ENCODE measurements around the gene SLC1A4.

DNA sequence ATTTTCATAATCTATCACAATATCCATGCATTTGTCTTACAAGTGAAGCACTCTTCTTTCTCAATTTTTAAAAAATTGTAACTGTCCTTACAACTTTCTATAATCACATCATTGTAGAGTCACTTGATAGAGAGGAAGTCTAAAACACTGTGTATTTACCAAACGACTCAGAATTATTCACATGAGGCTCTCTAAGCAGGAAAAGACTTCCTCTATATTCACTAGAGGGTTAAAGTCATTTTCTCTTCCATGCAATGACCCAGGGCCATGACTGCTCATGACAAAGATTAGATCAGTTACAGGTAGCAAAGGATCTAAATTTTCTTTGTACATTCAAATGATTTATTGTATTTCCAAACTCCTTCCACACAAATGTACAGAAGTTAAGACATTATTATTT is 9.0 kb upstream of the SLC1A4 start:
- no peak for TF ChIP-seq POLR2A (IDR thresholded peaks at IDR 0.05)
- TF ChIP-seq, protein P1, sequence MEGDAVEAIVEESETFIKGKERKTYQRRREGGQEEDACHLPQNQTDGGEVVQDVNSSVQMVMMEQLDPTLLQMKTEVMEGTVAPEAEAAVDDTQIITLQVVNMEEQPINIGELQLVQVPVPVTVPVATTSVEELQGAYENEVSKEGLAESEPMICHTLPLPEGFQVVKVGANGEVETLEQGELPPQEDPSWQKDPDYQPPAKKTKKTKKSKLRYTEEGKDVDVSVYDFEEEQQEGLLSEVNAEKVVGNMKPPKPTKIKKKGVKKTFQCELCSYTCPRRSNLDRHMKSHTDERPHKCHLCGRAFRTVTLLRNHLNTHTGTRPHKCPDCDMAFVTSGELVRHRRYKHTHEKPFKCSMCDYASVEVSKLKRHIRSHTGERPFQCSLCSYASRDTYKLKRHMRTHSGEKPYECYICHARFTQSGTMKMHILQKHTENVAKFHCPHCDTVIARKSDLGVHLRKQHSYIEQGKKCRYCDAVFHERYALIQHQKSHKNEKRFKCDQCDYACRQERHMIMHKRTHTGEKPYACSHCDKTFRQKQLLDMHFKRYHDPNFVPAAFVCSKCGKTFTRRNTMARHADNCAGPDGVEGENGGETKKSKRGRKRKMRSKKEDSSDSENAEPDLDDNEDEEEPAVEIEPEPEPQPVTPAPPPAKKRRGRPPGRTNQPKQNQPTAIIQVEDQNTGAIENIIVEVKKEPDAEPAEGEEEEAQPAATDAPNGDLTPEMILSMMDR (IDR thresholded peaks at IDR 0.05): no peak

Measured in prostate gland (tissue), 2 donors.